ENCODE results near the gene GPC5. TPM values are rescaled to one million over a fixed set of nuclear protein-coding genes. Genes with fewer than 3 reads are reported as not detected.
"Not testable (repeated sequence)": the region's sequence is repeated elsewhere in the genome, so short reads cannot be mapped to it uniquely, and the experiment has no call there.

GPC5 gene
- polyA plus RNA-seq, 3 donors from 2014 or later, result 0.58 TPM; not detected in 2

GRCh38 chr13:92473765-92474475, 1075.5 kb downstream of the GPC5 start:
- Mint-ChIP-seq H3K4me3 (no peak overlapping the region), H3K36me3 (peaks cover 0 to 4% (median 0%) of the 10 kb centered on the region in 3 donors), H3K4me1 (no peaks in the 10 kb centered on the region), H3K27me3 (ENCODE audit: low read depth in 3 of 3) (no peaks in the 10 kb centered on the region), H3K27ac (no peak overlapping the region), H3K9me3 (peaks cover 5 to 27% (median 12%) of the 10 kb centered on the region in 6 donors)
- no peak for DNase-seq

- Mint-ChIP-seq H3K36me3 (peaks cover 0 to 5% (median 0%) of the 10 kb centered on the region in 3 donors), H3K9me3 (peaks cover 4 to 54% (median 22%) of the 10 kb centered on the region in 6 donors), H3K27me3 (ENCODE audit: low read depth in 3 of 3) (peaks cover 0 to 1% (median 0%) of the 10 kb centered on the region in 3 donors), H3K4me1 (no peaks in the 10 kb centered on the region), H3K4me3 (no peak overlapping the region), H3K27ac (no peak overlapping the region)
- no peak for DNase-seq
Measured at GRCh38 chr13:92480387-92480786, 1082.0 kb downstream of the GPC5 start.

GRCh38 chr13:92482790-92483189, 1084.4 kb downstream of the GPC5 start:
- H3K4me3 Mint-ChIP-seq; H3K27ac Mint-ChIP-seq; H3K36me3 Mint-ChIP-seq; H3K4me1 Mint-ChIP-seq; H3K27me3 Mint-ChIP-seq (ENCODE audit: low read depth in 3 of 3); DNase-seq: not testable (repeated sequence)
- peaks cover 4 to 54% (median 21%) of the 10 kb centered on the region in 6 donors for H3K9me3 Mint-ChIP-seq

GRCh38 chr13:92483894-92484293, 1085.5 kb downstream of the GPC5 start:
- Mint-ChIP-seq H3K4me1 (no peaks in the 10 kb centered on the region), H3K27me3 (ENCODE audit: low read depth in 3 of 3) (peaks cover 0 to 2% (median 1%) of the 10 kb centered on the region in 3 donors), H3K4me3 (no peak overlapping the region), H3K27ac (no peak overlapping the region), H3K9me3 (peaks cover 2 to 45% (median 18%) of the 10 kb centered on the region in 6 donors), H3K36me3 (peaks cover 0 to 5% (median 0%) of the 10 kb centered on the region in 3 donors)
- no peak for DNase-seq

- H3K4me3 Mint-ChIP-seq, result no peak overlapping the region
- H3K4me1 Mint-ChIP-seq, result no peaks in the 10 kb centered on the region
- no peaks in the 10 kb centered on the region for H3K36me3 Mint-ChIP-seq
- H3K9me3 Mint-ChIP-seq, result peaks cover 1 to 26% (median 13%) of the 10 kb centered on the region in 6 donors
- peaks cover 0 to 2% (median 0%) of the 10 kb centered on the region in 3 donors for H3K27me3 Mint-ChIP-seq (ENCODE audit: low read depth in 3 of 3)
- DNase-seq, result no peak
- no peak overlapping the region for H3K27ac Mint-ChIP-seq
Measured at GRCh38 chr13:92487238-92487637, 1088.8 kb downstream of the GPC5 start.

GRCh38 chr13:92488249-92488852, 1089.9 kb downstream of the GPC5 start:
- Mint-ChIP-seq H3K36me3 (no peaks in the 10 kb centered on the region), H3K9me3 (peaks cover 1 to 21% (median 11%) of the 10 kb centered on the region in 6 donors)

GRCh38 chr13:92491839-92492238, 1093.4 kb downstream of the GPC5 start:
- Mint-ChIP-seq H3K27me3 (ENCODE audit: low read depth in 3 of 3) (peaks cover 0 to under 1% (median 0%) of the 10 kb centered on the region in 3 donors), H3K27ac (no peak overlapping the region), H3K36me3 (peaks cover 0 to 4% (median 0%) of the 10 kb centered on the region in 3 donors), H3K9me3 (peaks cover 7 to 28% (median 15%) of the 10 kb centered on the region in 6 donors), H3K4me1 (no peaks in the 10 kb centered on the region), H3K4me3 (no peak overlapping the region)
- DNase-seq, result no peak

More at GRCh38 chr13:92488249-92488852, 1089.9 kb downstream of the GPC5 start:
- Mint-ChIP-seq H3K4me3 (no peak overlapping the region), H3K4me1 (no peaks in the 10 kb centered on the region), H3K27me3 (ENCODE audit: low read depth in 3 of 3) (peaks cover 0 to 2% (median 0%) of the 10 kb centered on the region in 3 donors), H3K27ac (no peak overlapping the region)
- DNase-seq, result no peak

- Mint-ChIP-seq H3K4me1 (no peaks in the 10 kb centered on the region), H3K36me3 (peaks cover 0 to 4% (median 0%) of the 10 kb centered on the region in 3 donors), H3K27ac (no peak overlapping the region), H3K9me3 (peaks cover 17 to 45% (median 31%) of the 10 kb centered on the region in 6 donors), H3K4me3 (no peak overlapping the region), H3K27me3 (ENCODE audit: low read depth in 3 of 3) (peaks cover 0 to 1% (median 0%) of the 10 kb centered on the region in 3 donors)
- DNase-seq, result no peak
Measured at GRCh38 chr13:92494915-92495314, 1096.5 kb downstream of the GPC5 start.

GRCh38 chr13:92500192-92500591, 1101.8 kb downstream of the GPC5 start:
- peaks cover 0 to 1% (median 0%) of the 10 kb centered on the region in 3 donors for H3K27me3 Mint-ChIP-seq (ENCODE audit: low read depth in 3 of 3)
- no peak for DNase-seq
- H3K4me1 Mint-ChIP-seq, result no peaks in the 10 kb centered on the region
- H3K27ac Mint-ChIP-seq, result no peak overlapping the region
- peaks cover 0 to 4% (median 0%) of the 10 kb centered on the region in 3 donors for H3K36me3 Mint-ChIP-seq
- no peak overlapping the region for H3K4me3 Mint-ChIP-seq
- H3K9me3 Mint-ChIP-seq, result peaks cover 28 to 65% (median 41%) of the 10 kb centered on the region in 6 donors

GRCh38 chr13:92510416-92510815, 1112.0 kb downstream of the GPC5 start:
- Mint-ChIP-seq H3K27ac (no peak overlapping the region), H3K4me1 (no peaks in the 10 kb centered on the region), H3K9me3 (peaks cover 15 to 58% (median 24%) of the 10 kb centered on the region in 6 donors), H3K4me3 (no peak overlapping the region), H3K36me3 (no peaks in the 10 kb centered on the region), H3K27me3 (ENCODE audit: low read depth in 3 of 3) (no peaks in the 10 kb centered on the region)
- DNase-seq, result no peak

GRCh38 chr13:92512852-92513251, 1114.4 kb downstream of the GPC5 start:
- peaks cover 0 to 2% (median 0%) of the 10 kb centered on the region in 3 donors for H3K36me3 Mint-ChIP-seq
- DNase-seq, result no peak
- no peaks in the 10 kb centered on the region for H3K27me3 Mint-ChIP-seq (ENCODE audit: low read depth in 3 of 3)
- peaks cover 8 to 51% (median 22%) of the 10 kb centered on the region in 6 donors for H3K9me3 Mint-ChIP-seq
- H3K4me3 Mint-ChIP-seq, result no peak overlapping the region
- no peaks in the 10 kb centered on the region for H3K4me1 Mint-ChIP-seq
- no peak overlapping the region for H3K27ac Mint-ChIP-seq

GRCh38 chr13:92513672-92514071, 1115.3 kb downstream of the GPC5 start:
- Mint-ChIP-seq H3K4me1 (no peaks in the 10 kb centered on the region), H3K27ac (no peak overlapping the region)
- DNase-seq, result no peak

GRCh38 chr13:92514420-92515125, 1116.2 kb downstream of the GPC5 start:
- Mint-ChIP-seq H3K9me3 (peaks cover 8 to 51% (median 30%) of the 10 kb centered on the region in 6 donors), H3K27ac (no peak overlapping the region), H3K4me3 (no peak overlapping the region), H3K27me3 (ENCODE audit: low read depth in 3 of 3) (no peaks in the 10 kb centered on the region), H3K4me1 (no peaks in the 10 kb centered on the region), H3K36me3 (peaks cover 0 to 5% (median 0%) of the 10 kb centered on the region in 3 donors)
- no peak for DNase-seq

More at GRCh38 chr13:92513672-92514071, 1115.3 kb downstream of the GPC5 start:
- Mint-ChIP-seq H3K4me3 (no peak overlapping the region), H3K36me3 (peaks cover 0 to 5% (median 0%) of the 10 kb centered on the region in 3 donors), H3K27me3 (ENCODE audit: low read depth in 3 of 3) (no peaks in the 10 kb centered on the region), H3K9me3 (peaks cover 8 to 52% (median 26%) of the 10 kb centered on the region in 6 donors)

- H3K4me1 Mint-ChIP-seq; H3K27ac Mint-ChIP-seq; DNase-seq; H3K4me3 Mint-ChIP-seq; H3K36me3 Mint-ChIP-seq; H3K27me3 Mint-ChIP-seq (ENCODE audit: low read depth in 3 of 3): not testable (repeated sequence)
- H3K9me3 Mint-ChIP-seq, result peaks cover 8 to 56% (median 33%) of the 10 kb centered on the region in 6 donors
Measured at GRCh38 chr13:92516878-92517277, 1118.5 kb downstream of the GPC5 start.

Measured in immature natural killer cell (primary cell).